NCI-H187 (cell line): Measurements from ENCODE around the gene CCND2.

Experiments used
- DNase-seq, 2 experiments: peaks; one replicate each; lab custom pipeline; 2025; lab: John Stamatoyannopoulos, UW

Gene CCND2

GRCh38 chr12:4256043-4256826 is 17.3 kb upstream of the CCND2 start:
- no peak for DNase-seq

GRCh38 chr12:4257442-4257841 is 16.1 kb upstream of the CCND2 start:
- DNase-seq, result no peak

DNA sequence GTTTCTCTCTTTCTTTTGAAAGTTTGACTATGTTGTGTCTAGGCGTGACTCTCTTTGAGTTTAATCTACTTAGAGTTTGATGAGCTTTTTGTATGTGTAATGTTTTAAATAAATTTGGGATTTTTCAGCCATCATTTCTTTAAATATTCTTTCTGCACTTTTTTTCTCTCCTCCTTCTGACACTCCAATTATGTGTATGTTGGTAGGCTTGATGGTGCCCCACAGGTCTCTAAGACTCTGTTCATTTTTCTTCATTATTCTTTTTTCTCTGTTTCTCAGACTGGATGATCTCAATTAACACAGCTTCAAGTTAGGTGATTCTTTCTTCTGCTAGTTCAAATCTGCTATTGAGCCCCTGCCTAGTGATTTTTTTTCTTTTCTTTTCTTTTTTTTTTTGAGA is 14.5 kb upstream of the CCND2 start:
- no peak for DNase-seq

DNA sequence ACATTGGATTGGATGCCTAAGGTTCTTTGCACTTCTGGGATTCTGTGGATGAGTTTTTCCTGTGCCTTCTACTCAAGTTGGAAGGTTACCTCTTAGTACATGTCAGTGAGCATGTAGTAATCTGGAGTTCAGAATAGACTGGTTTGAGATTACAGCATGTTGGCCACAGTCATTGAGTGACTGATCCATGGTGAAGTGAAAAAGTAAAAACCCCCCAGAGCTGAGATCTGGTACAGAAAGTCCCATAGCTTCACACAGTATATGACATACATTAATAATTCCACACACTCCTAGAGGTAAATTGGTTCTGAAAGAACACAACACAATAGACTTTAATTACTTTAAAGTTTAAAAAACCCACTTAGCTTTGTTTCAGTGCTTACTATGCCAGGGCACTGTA is 11.9 kb upstream of the CCND2 start:
- DNase-seq, result no peak

DNA sequence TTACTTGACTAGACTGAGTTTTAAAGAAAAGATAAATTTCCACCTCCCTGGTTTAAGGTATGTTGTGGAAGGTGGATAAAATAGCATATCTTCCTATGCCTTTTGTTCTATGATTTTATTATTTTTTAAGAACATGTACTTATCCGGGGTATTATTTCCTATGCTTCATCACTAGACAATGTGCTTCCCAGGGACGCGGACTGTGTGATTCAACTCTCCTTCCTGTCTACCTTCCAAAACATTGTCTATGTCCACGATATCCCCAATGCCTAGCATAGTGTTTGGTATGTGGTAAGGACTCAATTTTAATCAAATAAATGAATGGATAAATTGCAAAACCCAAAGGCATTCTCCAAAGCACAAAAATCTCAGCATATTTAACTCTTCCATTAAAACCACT is 8.3 kb upstream of the CCND2 start:
- no peak for DNase-seq

DNA sequence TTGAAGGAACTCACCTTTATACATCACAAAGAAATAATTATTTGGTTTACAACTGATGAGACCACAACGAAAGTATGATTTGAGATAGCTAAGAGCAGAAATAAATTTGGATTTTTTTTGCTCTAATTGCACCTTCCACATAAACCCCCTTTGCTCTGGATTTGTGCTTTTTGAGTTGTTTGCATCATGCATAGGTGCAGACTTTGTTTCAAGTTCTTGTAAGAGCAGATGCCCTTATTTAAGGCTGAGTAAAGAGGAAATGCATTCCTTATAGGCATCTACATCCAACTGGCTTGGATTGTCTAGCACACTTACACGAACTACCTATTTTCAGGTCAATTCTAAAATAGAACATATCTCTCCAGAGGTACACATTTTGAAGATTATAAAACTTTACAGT is 6.6 kb upstream of the CCND2 start:
- no peak for DNase-seq

DNA sequence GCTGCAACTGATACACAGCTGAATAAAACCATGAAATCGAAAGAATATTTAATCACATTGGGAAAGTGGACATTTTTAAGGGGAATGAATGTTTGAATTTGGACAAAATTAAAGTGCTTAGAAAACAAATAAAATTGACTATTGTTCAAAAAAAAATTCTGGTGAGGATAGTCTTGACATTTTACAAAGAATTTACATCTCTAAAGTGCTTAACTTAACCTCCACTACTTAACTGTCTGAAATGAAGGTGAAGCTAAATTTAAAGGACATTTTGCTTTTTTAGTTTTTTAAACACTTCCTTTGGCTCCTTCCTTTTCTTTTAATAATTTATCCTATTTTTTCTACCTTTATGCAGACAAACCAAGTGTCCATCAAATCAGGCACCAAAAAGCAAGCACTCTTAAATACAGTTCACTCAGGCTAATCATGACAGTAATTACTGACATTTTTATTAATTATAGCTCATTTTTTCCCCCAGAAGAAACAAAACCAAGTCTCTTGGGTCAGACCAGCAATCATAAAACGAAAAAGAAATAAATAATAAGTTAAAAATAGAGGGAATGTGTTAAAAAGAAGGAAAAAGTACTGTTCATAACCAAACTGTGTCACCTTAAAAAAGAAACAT is 5.7 kb upstream of the CCND2 start:
- DNase-seq, result no peak

DNA sequence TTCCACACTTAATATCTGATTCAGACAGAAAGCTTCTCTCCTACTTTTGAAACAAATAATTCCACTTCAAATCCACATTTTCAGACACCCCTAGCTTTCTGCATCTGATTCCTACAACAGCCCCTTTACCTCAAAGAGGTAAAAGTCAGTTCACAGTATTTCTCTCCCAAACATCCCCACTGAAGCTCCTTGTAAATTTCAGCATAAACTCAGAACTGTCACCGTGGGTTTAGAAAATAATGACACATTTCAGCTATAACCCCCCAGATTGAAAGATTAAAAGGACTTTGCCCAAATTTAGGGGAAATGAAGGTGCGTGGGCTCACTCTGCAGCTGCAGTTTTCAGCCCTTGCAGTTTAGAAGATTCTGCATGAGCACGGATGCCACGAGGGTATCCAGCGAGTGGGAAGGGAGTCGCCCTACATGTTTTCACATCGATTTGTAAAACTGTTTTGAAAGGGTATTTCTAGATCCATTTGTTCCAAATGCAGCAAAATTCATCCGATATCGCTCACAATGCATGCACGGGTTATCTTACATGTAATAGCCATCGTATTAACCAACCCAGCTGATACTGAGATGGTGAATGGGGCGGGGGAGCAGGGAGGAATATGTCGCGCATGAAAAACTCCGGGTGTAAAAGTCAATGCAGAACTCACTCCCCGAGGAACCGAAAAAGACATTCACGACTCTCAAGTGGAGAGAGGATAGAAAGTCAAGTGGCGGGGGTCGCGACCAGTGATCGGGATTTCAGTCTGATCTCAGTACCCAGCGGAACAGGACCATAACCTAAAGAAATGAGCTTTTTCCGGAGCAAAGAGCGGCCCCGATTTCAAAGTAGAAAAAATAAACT is 5.0 kb upstream of the CCND2 start:
- DNase-seq, result no peak

- DNase-seq, result no peak
These were observed 4.1 kb upstream of the CCND2 start for GRCh38 chr12:4269279-4269991.

GRCh38 chr12:4270016-4270830 is 3.3 kb upstream of the CCND2 start:
- DNase-seq, result no peak

DNA sequence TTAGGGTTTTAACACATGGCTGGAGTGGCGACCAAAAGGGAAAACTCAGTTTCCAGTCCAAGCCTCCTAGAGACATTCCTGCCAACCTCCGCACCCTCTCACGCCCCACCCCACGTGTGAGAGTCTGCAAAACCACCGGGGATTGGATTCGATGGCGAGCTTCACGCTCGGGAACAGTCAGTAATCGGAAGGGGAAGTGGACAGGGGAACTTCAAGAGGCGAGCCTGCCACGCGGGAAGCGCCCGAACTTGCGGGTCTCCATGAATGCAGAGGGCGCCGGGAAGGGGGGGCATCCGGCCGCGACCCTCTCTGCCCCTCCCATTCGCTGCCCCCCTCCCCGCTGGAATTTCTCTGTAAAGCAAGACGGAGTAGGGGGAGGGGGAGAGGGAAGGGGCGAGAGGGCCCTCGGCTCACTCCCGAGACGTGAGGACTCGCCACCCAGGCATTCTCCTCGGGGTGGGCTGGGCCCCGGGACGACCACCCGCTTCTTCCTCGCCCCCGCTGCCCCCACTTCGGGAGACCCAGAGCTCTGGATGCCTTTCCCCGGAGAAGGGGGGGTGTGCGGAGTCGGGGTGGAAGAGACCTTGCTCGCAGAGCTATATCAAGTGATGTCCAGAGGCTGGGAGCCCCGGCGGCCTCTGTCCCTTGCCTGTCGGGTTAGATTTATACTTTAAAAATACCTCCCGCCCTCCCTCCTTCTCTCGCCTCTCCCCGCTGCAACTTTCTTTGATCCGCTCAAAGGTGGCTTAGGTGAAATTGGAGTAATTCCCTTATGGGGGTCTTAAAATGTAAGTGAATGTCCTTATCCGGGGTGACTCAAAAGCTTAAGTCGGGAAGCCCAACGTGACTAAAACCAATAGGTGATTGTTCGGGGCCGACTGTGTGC is 2.5 kb upstream of the CCND2 start:
- no peak for DNase-seq

DNA sequence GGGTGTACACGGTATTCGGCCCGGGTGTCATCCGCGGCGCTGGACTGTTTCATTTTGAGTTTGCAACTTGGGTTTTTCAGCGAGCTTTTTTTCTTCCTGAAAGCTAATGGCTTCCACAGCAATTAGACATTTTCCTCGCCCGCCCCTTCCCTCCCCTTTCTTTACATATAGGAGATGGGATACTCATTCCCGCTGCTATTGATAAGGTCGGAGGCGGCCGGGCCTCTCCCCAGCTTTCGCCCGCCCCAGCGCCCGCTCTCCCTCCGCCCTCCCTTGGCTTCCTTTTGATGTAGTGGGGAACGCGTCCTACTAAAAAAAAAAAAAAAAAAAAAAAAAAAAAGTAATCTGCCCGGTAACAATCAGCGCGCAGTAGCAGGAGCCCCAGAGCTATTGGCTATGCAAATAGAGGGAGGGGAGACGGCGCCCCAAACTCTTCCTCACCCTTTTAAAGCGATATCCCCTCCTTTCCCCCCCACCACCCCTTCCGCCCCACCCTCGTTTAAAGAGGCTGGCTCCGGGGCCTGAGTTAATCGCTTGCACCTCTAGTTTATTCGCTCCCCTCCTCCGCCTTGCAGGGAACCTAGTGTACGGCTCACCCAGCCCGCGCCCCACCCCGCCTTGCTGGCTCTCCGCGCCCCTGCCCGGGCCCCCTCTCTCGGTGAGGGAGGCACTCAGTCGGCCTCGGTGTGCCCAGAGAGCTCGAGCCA is 1.7 kb upstream of the CCND2 start:
- DNase-seq, result no peak

GRCh38 chr12:4272424-4273272 is 914 bp upstream of the CCND2 start:
- DNase-seq, result no peak

- no peak for DNase-seq
These were observed 300 bp upstream of the CCND2 start for GRCh38 chr12:4273273-4273651.

- no peak for DNase-seq
These were observed 944 bp downstream of the CCND2 start for GRCh38 chr12:4274396-4275015.

DNA sequence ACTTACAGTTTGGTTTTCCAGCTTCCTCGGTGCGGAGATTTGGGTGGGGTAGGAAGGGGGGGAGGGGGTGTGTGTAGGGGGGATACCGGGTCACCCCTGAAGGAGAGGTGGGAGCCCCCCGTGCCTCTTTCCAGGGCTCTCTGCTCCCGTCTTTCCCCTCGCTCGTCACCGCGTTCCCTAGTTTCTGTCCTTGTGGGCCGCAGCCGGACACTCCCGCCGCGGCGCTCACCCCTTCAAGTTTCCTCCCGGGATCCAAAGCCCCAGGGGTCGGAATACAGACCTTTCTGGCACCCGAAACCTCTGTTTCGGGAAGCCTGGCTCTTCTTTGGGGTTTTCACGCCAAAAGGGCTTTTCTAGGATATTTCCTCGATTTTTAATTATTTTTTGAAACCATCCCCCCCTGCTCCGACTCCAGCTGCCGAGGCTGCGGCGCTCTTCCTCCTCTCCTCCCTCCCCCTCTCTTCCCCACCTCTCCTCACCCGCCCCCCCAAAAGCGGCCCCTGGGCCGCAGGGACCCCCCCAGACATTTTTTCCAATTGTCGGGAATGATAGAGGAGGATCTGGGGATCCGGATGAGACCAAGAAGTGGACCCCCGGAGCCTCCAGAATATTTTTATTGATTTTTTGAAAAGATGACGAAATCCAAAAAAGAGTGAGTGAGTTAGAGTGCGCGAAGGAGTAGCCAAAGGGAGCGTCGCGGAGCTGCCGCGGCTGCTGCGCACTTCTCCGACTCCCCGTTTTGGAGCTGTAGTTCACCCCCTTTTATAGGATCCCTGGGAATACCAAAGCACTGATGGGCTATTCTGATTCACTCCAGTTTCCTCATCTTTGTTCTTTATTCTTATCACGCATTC is 1.7 kb downstream of the CCND2 start:
- DNase-seq, result no peak

- DNase-seq, result no peak
These were observed 2.3 kb downstream of the CCND2 start for GRCh38 chr12:4275870-4276301.
